Ovary (tissue), 3 donors: ENCODE data around the gene GLRA1.

Source experiments
- POLR2A ChIP-seq: fragments of 450-650 bp; IDR thresholded peaks from one replicate; pipeline ENCODE4 v1.6.1; 2017; ENCODE audit warnings: antibody characterized with exemption, mild to moderate bottlenecking, moderate library complexity
- TF ChIP-seq, protein P1 (sequence below), 3 donors: fragments of 450-650 bp in 2 of 3; fragments of 200-600 bp in 1 of 3; IDR thresholded peaks; one replicate each; pipeline versions ENCODE4 v1.5.1 to v1.8.0; 2016 to 2022; ENCODE audit warnings: antibody characterized with exemption in 3 of 3, mild to moderate bottlenecking in 1 of 3
- donor health status: DM: no; HTN: no; CAD: no.

DNA sequence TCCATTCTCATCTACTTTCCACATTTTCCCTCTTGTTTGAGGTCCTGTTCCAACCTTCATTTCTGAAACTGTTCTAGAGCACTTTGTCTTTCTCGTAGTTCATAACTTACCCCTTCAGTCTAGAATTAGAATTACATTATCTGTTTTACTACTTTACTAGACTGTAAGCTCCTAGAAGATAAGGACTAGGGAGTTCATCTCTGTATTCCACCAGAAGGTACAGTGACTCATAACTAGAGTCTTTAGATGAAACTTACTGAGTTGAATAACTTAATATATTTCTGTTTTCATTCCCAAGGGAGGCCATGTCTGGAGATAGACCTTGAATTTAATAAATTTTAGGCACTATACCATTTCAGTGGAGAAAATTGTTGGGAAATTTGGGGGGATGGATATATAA, 114.2 kb downstream of the GLRA1 start:
- TF ChIP-seq POLR2A = no peak
- TF ChIP-seq, protein P1, sequence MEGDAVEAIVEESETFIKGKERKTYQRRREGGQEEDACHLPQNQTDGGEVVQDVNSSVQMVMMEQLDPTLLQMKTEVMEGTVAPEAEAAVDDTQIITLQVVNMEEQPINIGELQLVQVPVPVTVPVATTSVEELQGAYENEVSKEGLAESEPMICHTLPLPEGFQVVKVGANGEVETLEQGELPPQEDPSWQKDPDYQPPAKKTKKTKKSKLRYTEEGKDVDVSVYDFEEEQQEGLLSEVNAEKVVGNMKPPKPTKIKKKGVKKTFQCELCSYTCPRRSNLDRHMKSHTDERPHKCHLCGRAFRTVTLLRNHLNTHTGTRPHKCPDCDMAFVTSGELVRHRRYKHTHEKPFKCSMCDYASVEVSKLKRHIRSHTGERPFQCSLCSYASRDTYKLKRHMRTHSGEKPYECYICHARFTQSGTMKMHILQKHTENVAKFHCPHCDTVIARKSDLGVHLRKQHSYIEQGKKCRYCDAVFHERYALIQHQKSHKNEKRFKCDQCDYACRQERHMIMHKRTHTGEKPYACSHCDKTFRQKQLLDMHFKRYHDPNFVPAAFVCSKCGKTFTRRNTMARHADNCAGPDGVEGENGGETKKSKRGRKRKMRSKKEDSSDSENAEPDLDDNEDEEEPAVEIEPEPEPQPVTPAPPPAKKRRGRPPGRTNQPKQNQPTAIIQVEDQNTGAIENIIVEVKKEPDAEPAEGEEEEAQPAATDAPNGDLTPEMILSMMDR (IDR thresholded peaks at IDR 0.05) = no peak
